Heart right ventricle (tissue), 16 donors: ENCODE data around the gene OR5F1. TPM values are rescaled to one million over a fixed set of nuclear protein-coding genes. Genes with fewer than 3 reads are reported as not detected.

Source experiments
- ATAC-seq, 8 donors: fragments of 200-7000 bp; cut with Tn5 transposase; one replicate each; pipeline ENCODE4 v1.9.1; 2020; ENCODE audit warnings: mild to moderate bottlenecking in 8 of 8, moderate library complexity in 8 of 8, moderate number of reproducible peaks in 1 of 8
- DNase-seq, 2 donors: peaks; one replicate each; pipeline ENCODE4 v3.0.0-alpha.2; 2020
- H3K27ac ChIP-seq, 10 donors: fragments of 200-600 bp; sonication (generic) in 2 of 10; one replicate each; pipeline versions ENCODE4 v1.5.0 to v1.8.0; 2020 to 2022; ENCODE audit warnings: mild to moderate bottlenecking in 3 of 10
- H3K27me3 ChIP-seq, 7 donors: fragments of 200-600 bp; one replicate each; pipeline ENCODE4 v1.8.0; 2021 to 2022; ENCODE audit warnings: mild to moderate bottlenecking in 2 of 7
- H3K36me3 ChIP-seq, 9 donors: fragments of 200-600 bp; sonication (generic) in 1 of 9; one replicate each; pipeline versions ENCODE4 v1.5.0 to v1.8.0; 2020 to 2022; ENCODE audit warnings: mild to moderate bottlenecking in 2 of 9
- H3K4me1 ChIP-seq, 9 donors: fragments of 200-600 bp; sonication (generic) in 1 of 9; one replicate each; pipeline versions ENCODE4 v1.5.0 to v1.8.0; 2020 to 2022; ENCODE audit warnings: mild to moderate bottlenecking in 4 of 9
- H3K4me3 ChIP-seq, 10 donors: fragments of 200-600 bp; sonication (generic) in 2 of 10; one replicate each; pipeline versions ENCODE4 v1.5.0 to v1.8.0; 2020 to 2022; ENCODE audit warnings: mild to moderate bottlenecking in 7 of 10, moderate library complexity in 2 of 10
- H3K9me3 ChIP-seq, 11 donors: fragments of 200-600 bp in 10 of 11; sonication (generic) in 2 of 11; one replicate each; pipeline versions ENCODE4 v1.5.0 to v1.8.0; 2013 to 2022; ENCODE audit warnings: mild to moderate bottlenecking in 2 of 11, control low read depth in 1 of 11, moderate library complexity in 1 of 11
- CTCF ChIP-seq, 9 donors: fragments of 200-600 bp; sonication (generic) in 2 of 9; IDR thresholded peaks; one replicate each; pipeline versions ENCODE4 v1.5.0 to v1.8.0; 2021 to 2022; ENCODE audit warnings: antibody characterized with exemption in 9 of 9, mild to moderate bottlenecking in 5 of 9, moderate library complexity in 1 of 9
- WGBS, 2 donors: extraction: QIAGEN DNeasy Blood & Tissue Kit; methylation state at CpG; one replicate each; pipeline ENCODE4 v1.1.7; 2013; ENCODE audit warnings: inconsistent platforms in 1 of 2; 5-methylcytosine and 5-hydroxymethylcytosine counted together
- intact Hi-C, 10 donors: fragments of 100-400 bp; cut with DNase I; formaldehyde crosslinking; loops; one replicate each; pipeline versions ENCODE4 v1.11.1 to v1.14.2; 2022
- polyA plus RNA-seq, 2 donors: library from polyadenylated mRNA; stranded (reverse); fragments of 200-250 nt; gene quantifications; one replicate each; pipeline ENCODE4 v1.2.3, GENCODE V29; 2013
- total RNA-seq, 10 donors: library from RNA; stranded (reverse); fragmentation: NEBNext Ultra II Directional in 3 of 10; extraction: Animal tissue kit (Norgen Biotek cat#: 25700) in 3 of 10; gene quantifications; one replicate each; pipeline versions ENCODE4 v1.2.1 to v1.2.4, GENCODE V29; 2021 to 2023
- donor health status: Arrhythmogenic right ventricular cardiomyopathy.
- donor health status: ischemic (EF 13 %, LVEDD 7.1; RV severe dilation, severe dysfunction).
- donor health status: healthy with polysubstance abuse.
- donor health status: DM: no; HTN: yes; CAD: no.
- donor health status: DM: no; HTN: no; CAD: no.
- donor health status: ischemic (EF 25% LVEDD 6.9; RV normal size, moderate dysfunction).
- donor health status: ischemic (EF 25% LVEDD 5.7; RV mildly dilated, moderate dysfunction).
- donor health status: healthy.
- donor health status: DM: yes; HTN: yes; CAD: no.
- donor health status: Ischemic cardiomyopathy.
- donor health status: ischemic (EF 35%, LVEDD 5.7; RV mildly dilated, moderate dysfunction).
- donor health status: nonischemic (EF 11% LVEDD 7.7; RV severe dilation, severe dysfunction).
- donor health status: DM: yes; HTN: yes; CAD: no.
- donor health status: PGD.
- donor health status: ischemic (EF 29% LVEDD 5.4; RV normal size, mild dysfunction).
- donor health status: nonischemic (EF 23%, LVEDD 6.1; RV moderate dilation, normal function).

OR5F1 gene
- total and polyA plus RNA-seq, 12 donors = not detected

- WGBS, 2 donors = 54 to 60% methylated on average over 4 of the region's 4 CpGs
- ATAC-seq = no peak
- Histone ChIP-seq H3K36me3 (no peaks in the 10 kb centered on the region), H3K27me3 (no peaks in the 10 kb centered on the region), H3K9me3 (no peaks in the 10 kb centered on the region), H3K4me1 (no peaks in the 10 kb centered on the region), H3K4me3 (no peak overlapping the region), H3K27ac (no peak overlapping the region)
- intact Hi-C loops = no loop called here
- no peak for TF ChIP-seq CTCF (IDR thresholded peaks at IDR 0.05)
- DNase-seq = no peak
Measured at GRCh38 chr11:55956521-55956920, 37.9 kb downstream of the OR5F1 start.

- intact Hi-C loops = loop anchor here in 5 of 10 donors (10.0 kb wide), 1 partner anchor 835 kb away; no protein-coding TSS in a partner anchor
- WGBS, 2 donors = 52 to 62% methylated on average over 4 of the region's 4 CpGs
- Histone ChIP-seq H3K9me3 (no peaks in the 10 kb centered on the region), H3K27me3 (no peaks in the 10 kb centered on the region), H3K4me1 (no peaks in the 10 kb centered on the region), H3K4me3 (no peak overlapping the region), H3K36me3 (no peaks in the 10 kb centered on the region), H3K27ac (no peak overlapping the region)
- DNase-seq (no peak), ATAC-seq (no peak)
- TF ChIP-seq CTCF (IDR thresholded peaks at IDR 0.05) = no peak
Measured at GRCh38 chr11:55949330-55949729, 45.1 kb downstream of the OR5F1 start.

Other genes with a start within 250 kb of the OR5F1 start
- not detected for gene OR5D13, start 221.2 kb downstream of the OR5F1 start, total RNA-seq
- gene OR5D13, start 221.2 kb downstream of the OR5F1 start, polyA plus RNA-seq = not detected
- gene OR5D14, start 199.1 kb downstream of the OR5F1 start, total RNA-seq = not detected
- gene OR5D14, start 199.1 kb downstream of the OR5F1 start, polyA plus RNA-seq = not detected
- gene OR5L1, start 183.3 kb downstream of the OR5F1 start, total RNA-seq = not detected
- gene OR5L1, start 183.3 kb downstream of the OR5F1 start, polyA plus RNA-seq = not detected
- not detected for gene OR5D18, start 175.0 kb downstream of the OR5F1 start, total RNA-seq
- not detected for gene OR5D18, start 175.0 kb downstream of the OR5F1 start, polyA plus RNA-seq
- gene OR5L2, start 167.4 kb downstream of the OR5F1 start, total RNA-seq = not detected
- gene OR5L2, start 167.4 kb downstream of the OR5F1 start, polyA plus RNA-seq = not detected
- gene OR5D16, start 155.9 kb downstream of the OR5F1 start, total RNA-seq = not detected
- gene OR5D16, start 155.9 kb downstream of the OR5F1 start, polyA plus RNA-seq = not detected
- not detected for gene TRIM51, start 111.3 kb downstream of the OR5F1 start, total RNA-seq
- gene TRIM51, start 111.3 kb downstream of the OR5F1 start, polyA plus RNA-seq = not detected
- not detected for gene OR5W2, start 80.0 kb downstream of the OR5F1 start, total RNA-seq
- not detected for gene OR5W2, start 80.0 kb downstream of the OR5F1 start, polyA plus RNA-seq
- gene OR5I1, start 58.2 kb downstream of the OR5F1 start, total RNA-seq = not detected
- gene OR5I1, start 58.2 kb downstream of the OR5F1 start, polyA plus RNA-seq = not detected
- gene OR10AG1, start 24.7 kb downstream of the OR5F1 start, total RNA-seq = not detected
- not detected for gene OR10AG1, start 24.7 kb downstream of the OR5F1 start, polyA plus RNA-seq
- not detected for gene OR5AS1, start 33.0 kb upstream of the OR5F1 start, total RNA-seq
- gene OR5AS1, start 33.0 kb upstream of the OR5F1 start, polyA plus RNA-seq = not detected
- gene OR8I2, start 98.7 kb upstream of the OR5F1 start, total RNA-seq = not detected
- not detected for gene OR8I2, start 98.7 kb upstream of the OR5F1 start, polyA plus RNA-seq
- gene OR8H2, start 109.1 kb upstream of the OR5F1 start, total RNA-seq = not detected
- not detected for gene OR8H2, start 109.1 kb upstream of the OR5F1 start, polyA plus RNA-seq
- not detected for gene OR8H3, start 127.7 kb upstream of the OR5F1 start, total RNA-seq
- not detected for gene OR8H3, start 127.7 kb upstream of the OR5F1 start, polyA plus RNA-seq
- gene OR8J3, start 145.6 kb upstream of the OR5F1 start, total RNA-seq = not detected
- gene OR8J3, start 145.6 kb upstream of the OR5F1 start, polyA plus RNA-seq = not detected
- gene OR8K5, start 165.7 kb upstream of the OR5F1 start, total RNA-seq = not detected
- not detected for gene OR8K5, start 165.7 kb upstream of the OR5F1 start, polyA plus RNA-seq
- gene OR5J2, start 182.0 kb upstream of the OR5F1 start, total RNA-seq = not detected
- not detected for gene OR5J2, start 182.0 kb upstream of the OR5F1 start, polyA plus RNA-seq
- not detected for gene OR5T2, start 239.6 kb upstream of the OR5F1 start, total RNA-seq
- not detected for gene OR5T2, start 239.6 kb upstream of the OR5F1 start, polyA plus RNA-seq